GM21717 (cell line): ENCODE results near the gene GDPD3.

ENCODE experiments used
- ATAC-seq: cut with Tn5 transposase; IDR thresholded peaks from one replicate; pipeline ENCODE4 v1.9.1; 2021; ENCODE audit warnings: mild to moderate bottlenecking, moderate library complexity; ENCODE audit not compliant: unreplicated experiment

The GDPD3 gene

DNA sequence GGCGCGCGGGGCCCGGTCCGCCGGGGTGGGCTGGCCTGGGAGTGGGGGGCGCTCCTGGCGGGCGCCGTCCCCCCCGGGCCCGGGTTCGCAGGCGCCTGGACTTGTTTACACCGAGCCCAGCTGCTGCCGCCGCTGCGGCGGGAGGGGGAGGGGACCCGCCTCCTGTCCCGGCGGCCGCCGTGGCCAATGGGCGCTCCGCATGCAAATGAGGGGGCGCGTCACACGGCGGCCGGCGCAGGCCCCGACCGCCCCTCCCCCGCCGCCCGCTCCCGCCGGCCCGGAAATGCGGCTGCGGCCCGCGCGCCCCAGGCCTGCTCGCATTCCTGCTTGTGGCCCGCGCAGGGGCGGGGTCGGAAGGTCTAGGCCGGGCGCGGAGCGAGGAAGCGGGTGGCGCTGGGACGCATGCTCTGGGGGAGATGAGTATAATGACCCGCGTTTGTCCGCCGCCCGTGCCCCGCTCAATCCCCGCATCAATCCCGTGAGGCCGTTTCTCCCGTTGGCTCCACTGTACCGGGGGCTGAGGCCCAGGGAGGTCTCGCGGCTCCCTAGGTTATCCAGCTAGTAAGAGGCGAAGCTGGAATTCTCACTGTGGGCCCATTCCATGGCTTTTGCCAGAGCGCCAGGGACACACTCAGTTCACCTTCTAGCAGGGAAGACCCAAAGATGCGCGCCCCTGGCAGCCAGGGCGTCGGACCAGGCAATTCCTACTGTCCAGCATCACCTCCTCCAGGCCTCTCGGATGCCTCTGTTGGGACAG, 17.1 kb downstream of the GDPD3 start, which contains the start of gene YPEL3:
TSS of gene YPEL3 (minus strand) at position 109 of the 757 bp plus-strand sequence. CDS start 731 bp downstream, outside the sequence.
- peak; percentile 33 for ATAC-seq

- ATAC-seq, result no peak
Measured at GRCh38 chr16:30095166-30096078, 17.9 kb downstream of the GDPD3 start.

DNA sequence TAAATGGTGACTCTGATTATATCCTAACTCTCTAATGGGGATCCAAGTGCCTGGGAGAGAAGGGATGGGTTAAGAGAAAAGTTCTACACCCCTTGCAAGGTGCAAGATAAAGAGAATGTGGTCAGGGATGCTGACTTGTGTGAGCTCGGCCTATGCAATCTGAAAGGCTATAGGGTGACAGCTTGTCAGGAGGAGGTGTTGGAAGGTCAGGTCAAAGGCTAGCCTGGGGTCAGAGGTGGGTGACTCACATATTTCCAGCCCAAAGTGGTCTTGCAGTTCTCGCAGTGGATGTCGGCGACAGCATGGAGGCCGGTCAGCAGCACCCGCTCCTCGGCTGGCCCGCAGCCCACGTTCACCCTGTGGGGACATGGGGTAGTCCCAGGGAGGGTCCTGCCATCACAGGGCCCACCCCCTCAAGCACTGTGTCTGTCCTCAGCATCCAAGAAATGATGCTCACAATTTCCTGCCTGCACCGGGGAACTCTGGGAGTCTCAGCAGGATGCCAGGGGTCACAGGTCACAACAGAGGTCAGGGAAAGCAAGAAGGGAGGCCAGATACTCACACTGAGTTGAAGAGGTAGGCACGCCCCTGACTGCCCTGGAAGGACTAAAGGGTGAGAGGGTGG, 18.7 kb downstream of the GDPD3 start:
- no peak for ATAC-seq

- peak; percentile 39 for ATAC-seq
Measured at GRCh38 chr16:30092373-30093010, 20.8 kb downstream of the GDPD3 start.

GRCh38 chr16:30091474-30092372, 21.6 kb downstream of the GDPD3 start, which contains the start of gene TBX6:
Gene TBX6, minus strand, starts transcription at chr16:30091924. Its CDS starts 731 bp downstream, at chr16:30091193.
- peak; percentile 49 for ATAC-seq

GRCh38 chr16:30090610-30091331, 22.6 kb downstream of the GDPD3 start:
- ATAC-seq, result no peak

- ATAC-seq, result no peak
Measured at GRCh38 chr16:30088832-30089624, 24.3 kb downstream of the GDPD3 start.

DNA sequence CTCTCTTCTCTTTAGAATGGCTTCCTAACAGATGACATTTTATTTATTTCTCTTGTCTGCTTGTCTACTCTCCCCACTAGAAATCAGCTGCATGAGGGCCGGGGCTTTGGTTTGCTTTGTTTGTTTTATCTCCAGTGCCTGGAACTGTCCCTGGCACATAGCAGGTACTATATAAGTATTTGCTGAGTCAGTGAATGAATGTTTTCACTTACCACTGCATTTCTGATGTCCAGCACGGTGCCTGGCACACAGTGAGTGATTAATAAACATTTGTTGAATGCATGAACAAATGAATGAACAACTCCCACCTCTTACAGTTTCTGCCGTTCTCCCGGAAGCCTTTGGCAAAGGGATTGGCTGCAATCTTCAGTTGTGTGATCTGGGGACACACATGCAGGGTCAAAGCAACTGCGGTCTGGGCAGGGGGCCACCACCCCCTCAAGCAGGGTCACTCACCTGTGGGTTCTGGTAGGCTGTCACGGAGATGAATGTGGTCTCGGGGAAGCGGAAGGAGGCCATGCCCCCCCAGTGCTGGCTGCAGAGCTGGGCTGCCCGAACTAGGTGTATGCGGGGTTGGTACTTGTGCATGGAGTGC, 25.0 kb downstream of the GDPD3 start:
- no peak for ATAC-seq

GRCh38 chr16:30087181-30087898, 26.0 kb downstream of the GDPD3 start:
- no peak for ATAC-seq

- ATAC-seq, result no peak
Measured at GRCh38 chr16:30086291-30087140, 26.8 kb downstream of the GDPD3 start.

GRCh38 chr16:30085820-30086219, 27.5 kb downstream of the GDPD3 start:
- no peak for ATAC-seq

DNA sequence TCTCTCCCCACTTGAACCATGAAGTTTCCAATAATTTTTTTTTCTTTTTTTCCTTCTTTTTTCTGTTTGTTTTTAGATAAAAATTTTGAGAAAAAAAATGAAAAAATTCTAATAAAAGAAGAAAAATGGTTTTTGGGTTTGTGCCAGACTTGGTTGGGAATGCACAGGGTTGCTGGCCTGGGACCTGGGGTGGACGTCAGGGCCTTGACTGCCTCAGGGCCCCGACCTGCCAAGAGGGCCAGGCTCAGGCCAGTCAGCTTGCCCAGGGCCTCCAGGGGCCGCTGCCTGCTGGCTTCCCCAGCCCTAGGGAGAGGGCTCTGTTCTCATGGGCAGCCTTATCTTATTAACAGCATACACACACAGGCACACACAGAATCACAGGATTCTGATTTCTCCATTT, 28.1 kb downstream of the GDPD3 start:
- no peak for ATAC-seq

DNA sequence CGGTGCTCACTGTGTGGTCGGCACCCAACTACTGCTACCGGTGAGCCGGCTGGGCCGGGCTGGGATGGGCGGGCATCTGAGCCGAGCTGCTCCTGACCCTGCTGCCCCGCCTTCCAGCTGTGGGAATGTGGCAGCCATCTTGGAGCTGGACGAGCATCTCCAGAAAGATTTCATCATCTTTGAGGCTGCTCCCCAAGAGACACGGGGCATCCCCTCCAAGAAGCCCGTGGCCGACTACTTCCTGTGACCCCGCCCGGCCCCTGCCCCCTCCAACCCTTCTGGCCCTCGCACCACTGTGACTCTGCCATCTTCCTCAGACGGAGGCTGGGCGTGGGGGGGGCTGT, 28.5 kb downstream of the GDPD3 start:
- ATAC-seq, result no peak

DNA sequence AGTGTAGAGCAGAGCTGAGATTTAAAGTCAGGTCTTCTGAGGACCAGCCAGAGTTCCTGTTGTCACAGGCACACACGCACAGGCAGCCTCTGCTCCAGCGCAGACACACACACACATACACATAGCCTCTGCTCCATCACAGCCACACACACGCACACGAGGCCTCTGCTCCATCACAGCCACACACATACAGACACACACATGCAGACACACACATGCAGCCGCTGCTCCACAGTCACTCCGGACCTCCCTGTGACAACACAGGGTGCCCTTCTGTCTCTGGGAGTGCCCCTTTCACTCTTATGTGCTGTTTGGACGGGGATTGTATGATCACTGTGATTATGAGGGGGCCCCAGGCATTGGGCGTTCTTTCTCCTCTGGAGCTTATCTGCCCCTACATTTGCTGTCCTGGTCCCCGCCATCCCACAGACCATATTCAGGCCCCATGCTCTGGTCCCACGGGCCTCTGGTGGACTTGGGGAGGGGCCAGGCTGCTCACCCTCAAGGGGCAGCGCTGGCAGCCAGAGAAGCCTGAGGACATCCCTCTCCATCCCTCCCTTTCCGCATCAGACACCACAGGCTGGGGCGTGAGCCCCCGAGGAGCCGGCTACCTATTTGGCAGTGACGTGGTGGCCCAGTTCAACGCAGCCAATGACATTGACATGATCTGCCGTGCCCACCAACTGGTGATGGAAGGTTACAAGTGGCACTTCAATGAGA, 29.1 kb downstream of the GDPD3 start:
- no peak for ATAC-seq

GRCh38 chr16:30083216-30084055, 29.9 kb downstream of the GDPD3 start:
- ATAC-seq, result no peak
